HG03571 (cell line): ENCODE measurements around the gene VTCN1.
"Not testable (repeated sequence)": the region's sequence is repeated elsewhere in the genome, so short reads cannot be mapped to it uniquely, and the experiment has no call there.

ENCODE experiments used
- ATAC-seq: cut with Tn5 transposase; IDR thresholded peaks from one replicate; pipeline ENCODE4 v1.9.1; 2021; ENCODE audit not compliant: unreplicated experiment

The VTCN1 gene

DNA sequence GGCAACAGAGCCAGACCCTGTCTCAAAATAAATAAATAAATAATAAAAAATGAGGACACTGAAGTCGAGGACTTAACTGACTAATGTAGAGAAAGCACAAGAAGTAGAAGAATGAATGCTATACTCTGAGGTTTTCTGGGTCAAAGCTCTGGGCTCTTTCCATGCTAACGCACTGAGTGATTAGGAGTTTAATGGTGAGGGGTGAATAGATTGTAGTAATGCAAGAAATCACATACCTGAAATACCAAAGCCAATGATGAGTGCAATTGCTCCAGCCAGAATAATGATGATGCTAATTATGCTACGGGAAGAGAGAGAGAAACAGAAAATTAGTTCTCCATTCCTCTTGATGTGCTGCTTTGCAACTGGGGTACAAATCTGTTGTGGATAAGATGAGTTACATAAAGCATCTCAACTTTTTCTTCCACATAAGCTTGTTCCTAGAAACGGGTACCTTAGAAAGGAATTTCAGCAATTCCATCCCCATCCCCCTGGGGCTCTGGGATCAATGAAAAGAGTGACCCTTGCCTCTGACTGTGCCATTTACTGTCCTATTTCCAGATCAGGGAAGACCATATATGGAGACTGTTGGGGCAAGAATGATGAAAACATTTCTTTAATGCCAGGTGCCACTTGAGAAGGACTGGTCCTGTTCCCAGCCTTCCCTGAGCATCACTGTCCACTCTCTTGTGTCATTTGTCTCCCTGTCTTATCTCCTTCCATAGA, 40.7 kb downstream of the VTCN1 start:
- ATAC-seq = no peak

DNA sequence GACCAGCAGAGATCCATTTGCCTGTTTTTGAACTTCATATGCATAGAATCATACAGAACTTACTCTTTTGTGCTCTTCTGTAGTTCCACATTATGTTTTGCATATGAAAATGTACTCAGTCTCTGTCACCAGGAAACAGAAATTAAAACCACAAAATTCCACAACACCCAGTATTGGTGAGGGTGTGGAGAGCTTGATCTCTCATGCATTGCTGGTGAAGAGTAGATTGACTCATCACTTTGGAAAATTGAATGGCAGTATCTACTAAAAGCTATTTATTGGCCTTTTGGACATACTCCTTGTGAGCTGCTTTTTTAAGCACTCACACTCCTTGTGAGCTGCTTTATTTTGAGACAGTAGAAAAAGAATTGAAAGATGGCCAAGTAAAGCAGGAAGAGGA, 43.3 kb downstream of the VTCN1 start:
- no peak for ATAC-seq

GRCh38 chr1:117166076-117166475, 44.7 kb downstream of the VTCN1 start:
- no peak for ATAC-seq

DNA sequence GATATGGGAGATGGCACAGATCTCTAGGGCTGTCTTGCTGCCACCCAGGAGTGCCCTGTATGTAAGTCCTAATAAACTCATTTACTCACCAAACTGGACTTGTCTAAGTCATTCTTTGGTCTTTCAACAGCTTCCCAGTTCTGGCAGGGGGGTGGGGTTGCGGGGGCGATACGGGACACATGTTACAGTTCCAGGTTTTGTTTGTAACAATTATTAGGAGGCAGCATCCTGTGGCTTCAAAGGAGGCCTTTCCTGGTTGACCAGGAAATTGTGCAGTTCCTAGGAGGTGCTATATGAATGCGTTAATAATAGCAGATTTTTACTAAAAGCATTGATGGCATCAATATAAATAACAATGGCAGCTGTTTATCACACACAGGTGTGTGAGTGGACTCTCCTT, 46.5 kb downstream of the VTCN1 start:
- no peak for ATAC-seq

DNA sequence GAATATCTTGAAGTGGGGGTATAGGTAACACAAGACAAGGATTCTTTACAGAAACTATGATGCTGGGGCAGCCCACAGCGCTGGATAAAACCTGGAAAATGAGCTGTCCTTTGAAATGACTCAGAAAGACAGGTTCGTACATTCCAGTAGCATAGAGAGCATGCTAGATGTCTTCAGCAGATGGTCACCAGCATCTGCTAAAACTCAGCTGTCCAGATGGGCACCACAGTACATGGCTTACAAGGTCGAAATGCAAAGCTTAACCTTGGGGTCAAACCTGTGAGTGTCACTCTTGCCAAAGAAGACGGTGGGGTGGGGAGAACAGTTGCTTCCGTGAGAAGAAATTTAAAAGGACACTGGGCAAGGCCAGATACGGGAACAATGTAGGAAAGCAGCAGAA, 47.9 kb downstream of the VTCN1 start:
- no peak for ATAC-seq

DNA sequence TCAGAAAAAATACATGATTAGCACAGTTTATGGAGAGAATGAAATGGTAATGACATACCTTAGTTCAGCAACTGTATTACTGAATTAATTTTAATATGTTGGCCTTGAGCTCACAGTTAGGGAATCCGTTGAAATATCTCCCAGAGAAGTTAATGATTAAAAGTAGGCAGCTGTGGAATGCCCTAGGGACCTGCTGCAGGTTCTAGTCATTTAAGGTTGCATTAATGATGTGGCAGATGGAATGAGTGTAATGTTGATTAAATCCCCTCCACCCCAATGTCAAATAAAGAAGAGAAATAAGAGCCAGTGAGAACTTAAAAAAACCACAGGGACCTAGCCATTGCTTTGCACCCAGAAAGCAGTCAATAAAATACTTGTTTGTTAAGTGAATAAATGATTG, 48.8 kb downstream of the VTCN1 start:
- no peak for ATAC-seq

DNA sequence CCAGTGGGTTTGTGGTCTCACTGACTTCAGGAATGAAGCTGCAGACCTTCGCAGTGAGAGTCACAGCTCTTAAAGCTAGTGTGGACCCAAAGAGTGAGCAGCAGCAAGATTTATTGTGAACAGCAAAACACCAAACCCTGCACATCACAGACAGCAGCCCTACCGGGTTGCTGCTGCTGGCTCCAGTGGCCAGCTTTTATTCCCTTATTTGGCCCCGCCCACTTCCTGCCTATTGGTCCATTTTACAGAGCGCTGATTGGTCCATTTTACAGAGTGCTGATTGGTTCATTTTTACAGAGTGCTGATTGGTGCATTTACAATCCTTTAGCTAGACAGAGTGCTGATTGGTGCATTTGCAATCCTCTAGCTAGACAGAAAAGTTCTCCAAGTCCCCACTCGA, 59.4 kb downstream of the VTCN1 start:
- not testable (repeated sequence) for ATAC-seq

- ATAC-seq = no peak
Observed at GRCh38 chr1:117150316-117150715, 60.4 kb downstream of the VTCN1 start.

- ATAC-seq = no peak
Observed at GRCh38 chr1:117147856-117148588, 62.7 kb downstream of the VTCN1 start.

DNA sequence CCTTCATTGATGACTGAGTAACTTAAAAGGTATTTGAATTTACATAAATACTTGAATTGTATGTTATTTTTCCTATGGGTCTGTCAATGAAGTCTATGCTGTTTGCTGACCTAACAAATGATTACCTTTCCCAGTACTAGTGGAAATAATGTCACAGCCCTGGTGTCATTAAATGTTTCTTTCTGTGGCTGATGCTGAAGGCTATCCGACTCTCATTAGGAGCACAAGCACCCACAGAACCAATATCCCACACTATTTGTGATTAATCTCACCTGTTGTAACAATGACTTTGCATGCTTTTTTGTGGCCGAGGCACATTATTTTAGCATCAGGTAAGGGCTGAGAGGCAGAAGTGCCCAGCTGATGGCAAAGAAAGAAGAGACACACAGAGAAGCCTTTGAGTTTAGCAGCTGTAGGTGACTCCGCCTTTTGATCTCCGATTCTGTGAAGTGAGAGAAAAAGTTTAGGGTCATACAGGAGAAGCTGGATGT, 63.3 kb downstream of the VTCN1 start:
- no peak for ATAC-seq

- no peak for ATAC-seq
Observed at GRCh38 chr1:117146575-117147340, 64.0 kb downstream of the VTCN1 start.

- no peak for ATAC-seq
Observed at GRCh38 chr1:117146072-117146471, 64.7 kb downstream of the VTCN1 start.

DNA sequence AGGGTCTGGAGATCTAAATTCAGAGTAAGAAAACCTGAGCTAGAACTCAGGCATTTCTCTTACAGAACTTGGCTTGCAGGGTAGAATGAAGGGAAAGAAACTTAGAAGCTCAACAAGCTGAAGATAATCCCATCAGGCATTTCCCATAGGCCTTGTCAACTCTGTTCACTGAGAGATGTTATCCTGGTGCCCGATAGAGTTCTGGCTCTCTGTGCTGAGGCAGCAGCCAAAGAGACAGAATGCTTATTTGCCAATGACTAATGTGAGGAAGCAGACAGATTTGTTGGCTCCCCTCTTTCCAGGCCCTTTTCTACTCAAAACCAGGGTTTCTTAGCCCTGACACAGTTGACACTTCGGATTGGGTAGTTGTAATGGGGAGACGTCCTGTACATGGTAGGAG, 66.9 kb downstream of the VTCN1 start:
- ATAC-seq = no peak

- no peak for ATAC-seq
Observed at GRCh38 chr1:117143172-117143571, 67.6 kb downstream of the VTCN1 start.

- ATAC-seq = no peak
Observed at GRCh38 chr1:117142200-117142599, 68.5 kb downstream of the VTCN1 start.

- ATAC-seq = no peak
Observed at GRCh38 chr1:117138561-117138960, 72.2 kb downstream of the VTCN1 start.

DNA sequence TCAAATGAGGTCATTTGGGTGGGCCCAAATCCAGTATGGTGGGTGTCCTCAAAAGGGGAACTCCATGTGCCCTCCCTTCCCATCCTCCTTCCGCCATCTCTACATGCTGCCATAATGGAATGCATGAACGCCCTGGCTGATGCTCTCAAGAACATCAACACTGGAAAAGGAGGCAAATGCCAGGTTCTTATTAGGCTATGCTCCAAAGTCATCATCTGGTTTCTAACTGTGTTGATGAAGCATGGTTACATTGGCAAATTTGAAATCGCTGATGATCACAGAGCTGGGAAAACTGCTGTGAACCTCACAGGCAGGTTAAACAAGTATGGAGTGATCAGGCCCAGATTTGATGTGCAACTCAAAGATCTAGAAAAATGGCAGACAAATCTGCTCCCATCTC, 72.6 kb downstream of the VTCN1 start:
- ATAC-seq = no peak

DNA sequence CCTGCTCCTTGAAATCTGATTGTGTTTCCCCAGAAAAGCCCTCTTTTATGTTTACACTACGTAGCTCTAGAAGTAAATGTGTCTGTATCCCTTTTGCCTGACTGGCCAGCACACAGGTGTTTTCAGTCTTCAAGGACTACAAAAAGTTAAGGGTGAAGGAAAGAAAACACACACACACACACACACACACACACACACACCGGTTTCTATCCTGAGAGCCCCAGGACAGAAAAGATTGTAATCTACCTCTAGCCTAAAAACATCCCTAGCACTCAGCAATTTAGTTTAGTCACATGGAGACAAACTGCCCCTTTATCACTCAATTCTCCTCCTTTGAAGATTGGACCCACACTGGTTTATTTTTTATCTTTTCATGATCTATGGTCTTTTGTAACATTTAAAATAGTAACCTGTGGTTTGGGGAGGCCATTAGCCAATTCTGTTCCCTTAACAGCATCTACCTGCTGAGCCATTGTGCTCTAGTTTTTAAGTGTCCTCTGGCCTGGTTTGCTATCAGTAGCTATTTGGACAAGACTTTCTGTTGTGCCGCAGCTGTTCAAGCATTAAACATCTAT, 73.4 kb downstream of the VTCN1 start:
- no peak for ATAC-seq

- no peak for ATAC-seq
Observed at GRCh38 chr1:117136749-117137148, 74.0 kb downstream of the VTCN1 start.

DNA sequence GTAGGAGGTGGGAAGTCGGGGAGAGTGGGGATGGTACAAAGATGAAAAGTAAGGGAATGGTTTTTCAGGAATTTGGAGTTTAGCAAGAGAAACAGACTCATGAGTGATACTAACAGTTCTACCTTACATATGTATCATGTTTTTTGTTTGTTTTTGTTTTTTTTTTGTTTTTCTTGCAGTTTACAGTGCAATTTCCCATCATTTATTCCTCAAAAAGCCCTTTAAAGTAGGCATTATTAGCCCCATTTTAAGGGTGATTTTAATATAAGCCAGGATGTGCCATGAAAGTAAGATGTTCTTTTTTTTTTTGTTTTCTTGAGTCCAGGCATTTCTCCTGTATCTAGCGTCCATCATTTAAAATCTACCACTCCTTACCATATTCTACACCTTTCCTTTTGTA, 75.4 kb downstream of the VTCN1 start:
- no peak for ATAC-seq

- no peak for ATAC-seq
Observed at GRCh38 chr1:117130526-117130925, 80.2 kb downstream of the VTCN1 start.
